ENCODE data around the gene AUTS2. TPM values are rescaled to one million over a fixed set of nuclear protein-coding genes. Genes with fewer than 3 reads are reported as not detected.

Gene AUTS2
- total RNA-seq, 1 experiment from 2014 or later, result 2.5 TPM

GRCh38 chr7:69761290-69761922, 163.1 kb downstream of the AUTS2 start:
- in situ Hi-C loops (cut with HindIII; ENCODE audit: low pct_unique_long_range_greater_than_20kb, low sequenced_read_pairs), result no loop called here
- no TSS peak for BruUV-seq (replicated peaks)
- Histone ChIP-seq H3K4me3 (ENCODE audit: low read depth in 2 of 2, low read length in 2 of 2) (no peak overlapping the region), H3K27me3 (ENCODE audit: control insufficient read depth, insufficient read depth, low read length) (no peaks in the 10 kb centered on the region), H3K36me3 (ENCODE audit: control insufficient read depth, insufficient read depth, low read length) (no peaks in the 10 kb centered on the region), H3K27ac (ENCODE audit: low read length) (no peak overlapping the region), H3K4me1 (ENCODE audit: control insufficient read depth, insufficient read depth, low read length) (no peaks in the 10 kb centered on the region), H3K9me3 (ENCODE audit: control insufficient read depth, insufficient read depth, low read depth, low read length) (no peaks in the 10 kb centered on the region)
- DNase-seq (ENCODE audit: low read depth, low spot score) (no peak), ATAC-seq (no peak)
- no peak for TF ChIP-seq SIN3A (IDR thresholded peaks at IDR 0.05; ENCODE audit: borderline replicate concordance, insufficient read depth, low read depth, low read length)
- TF ChIP-seq CTCF (IDR thresholded peaks at IDR 0.05), result no peak
- TF ChIP-seq POLR2AphosphoS5 (IDR thresholded peaks at IDR 0.05; ENCODE audit: low read depth, low read length), result no peak
- no peak for TF ChIP-seq TCF7L2 (IDR thresholded peaks at IDR 0.05; ENCODE audit: low read depth, low read length)
- no peak for TF ChIP-seq REST (IDR thresholded peaks at IDR 0.05; ENCODE audit: insufficient read depth in 1 of 2, low read depth in 2 of 2, low read length in 1 of 2)
- intact Hi-C loops (cut with micrococcal nuclease; ENCODE audit: unreplicated experiment), result no loop called here
- ChIA-PET POLR2A (no interaction called here), CTCF (no interaction called here)

- no peak for DNase-seq (ENCODE audit: low read depth, low spot score)
- BruUV-seq (replicated peaks), result no TSS peak
- intact Hi-C loops (cut with micrococcal nuclease; ENCODE audit: unreplicated experiment), result no loop called here
Observed at GRCh38 chr7:69762821-69763352, 164.6 kb downstream of the AUTS2 start.

More at GRCh38 chr7:69762821-69763352, 164.6 kb downstream of the AUTS2 start:
- Histone ChIP-seq H3K9me3 (ENCODE audit: control insufficient read depth, insufficient read depth, low read depth, low read length) (no peaks in the 10 kb centered on the region), H3K27ac (ENCODE audit: low read length) (no peak overlapping the region), H3K36me3 (ENCODE audit: control insufficient read depth, insufficient read depth, low read length) (no peaks in the 10 kb centered on the region), H3K4me1 (ENCODE audit: control insufficient read depth, insufficient read depth, low read length) (no peaks in the 10 kb centered on the region), H3K27me3 (ENCODE audit: control insufficient read depth, insufficient read depth, low read length) (no peaks in the 10 kb centered on the region), H3K4me3 (ENCODE audit: low read depth in 2 of 2, low read length in 2 of 2) (no peak overlapping the region)
- in situ Hi-C loops (cut with HindIII; ENCODE audit: low pct_unique_long_range_greater_than_20kb, low sequenced_read_pairs), result no loop called here
- CTCF ChIA-PET, result no interaction called here
- no peak for TF ChIP-seq TCF7L2 (IDR thresholded peaks at IDR 0.05; ENCODE audit: low read depth, low read length)
- TF ChIP-seq SIN3A (IDR thresholded peaks at IDR 0.05; ENCODE audit: borderline replicate concordance, insufficient read depth, low read depth, low read length), result no peak
- no peak for TF ChIP-seq REST (IDR thresholded peaks at IDR 0.05; ENCODE audit: insufficient read depth in 1 of 2, low read depth in 2 of 2, low read length in 1 of 2)
- TF ChIP-seq POLR2AphosphoS5 (IDR thresholded peaks at IDR 0.05; ENCODE audit: low read depth, low read length), result no peak
- TF ChIP-seq CTCF (IDR thresholded peaks at IDR 0.05), result no peak
- POLR2A ChIA-PET, result no interaction called here
- no peak for ATAC-seq

Data from Panc1 (cell line).